BLaER1 treated with 17β-estradiol and CSF1 and Interleukin-3, amounts not matched to agents 10 nM and 100 nM (cell line): ENCODE data around the gene XIST.

ENCODE experiments used
- H3K27ac ChIP-seq, 11 experiments: shearing (Covaris generic); formaldehyde crosslinking; 2 replicates each; pipeline ENCODE4 v1.8.1; 2022
- H3K27me3 ChIP-seq, 11 experiments: shearing (Covaris generic); formaldehyde crosslinking; 2 replicates each; pipeline ENCODE4 v1.8.1; 2022
- H3K36me3 ChIP-seq, 11 experiments: shearing (Covaris generic); formaldehyde crosslinking; 2 replicates each; pipeline ENCODE4 v1.8.1; 2022
- H3K4me1 ChIP-seq, 10 experiments: shearing (Covaris generic); formaldehyde crosslinking; 2 replicates each; pipeline ENCODE4 v1.8.1; 2022
- H3K4me2 ChIP-seq, 11 experiments: shearing (Covaris generic); formaldehyde crosslinking; 2 replicates each; pipeline ENCODE4 v1.8.1; 2022
- H3K4me3 ChIP-seq, 10 experiments: shearing (Covaris generic); formaldehyde crosslinking; 2 replicates each; pipeline ENCODE4 v1.8.1; 2022
- H3K9ac ChIP-seq, 11 experiments: shearing (Covaris generic); formaldehyde crosslinking; 2 replicates each; pipeline ENCODE4 v1.8.1; 2022
- H3K9me3 ChIP-seq, 11 experiments: shearing (Covaris generic); formaldehyde crosslinking; replicated peaks in 1 of 11; 2 replicates each; pipeline ENCODE4 v1.8.1; 2022
- H4K20me1 ChIP-seq, 11 experiments: shearing (Covaris generic); formaldehyde crosslinking; 2 replicates each; pipeline ENCODE4 v1.8.1; 2022
- Cebpa-rat ChIP-seq, 11 experiments: shearing (Covaris generic); IDR thresholded peaks; 2 replicates each; pipeline ENCODE4 v1.8.1; 2022

XIST gene

GRCh38 chrX:73832319-73832718, 20.2 kb downstream of the XIST start:
- no peak for TF ChIP-seq Cebpa-rat (IDR thresholded peaks at IDR 0.05)
- peak overlapping the region in 1 of 11 experiments; percentile 18; a peak in 2 of 22 replicates for H3K4me2 ChIP-seq
- no peak overlapping the region for H3K27ac ChIP-seq
- H3K9me3 ChIP-seq, result no peaks in the 10 kb centered on the region
- H4K20me1 ChIP-seq, result peaks cover 98 to 100% (median 100%) of the 10 kb centered on the region in 11 experiments
- H3K36me3 ChIP-seq, result peaks cover 63 to 95% (median 84%) of the 10 kb centered on the region in 11 experiments
- H3K4me3 ChIP-seq, result no peak overlapping the region
- H3K27me3 ChIP-seq, result no peaks in the 10 kb centered on the region
- H3K9ac ChIP-seq, result no peak overlapping the region
- peaks cover 0 to 13% (median 9%) of the 10 kb centered on the region in 10 experiments; a peak in 9 of 20 replicates for H3K4me1 ChIP-seq

- Histone ChIP-seq H3K36me3 (peaks cover 63 to 95% (median 85%) of the 10 kb centered on the region in 11 experiments), H3K27me3 (no peaks in the 10 kb centered on the region), H3K4me1 (peaks cover 0 to 13% (median 9%) of the 10 kb centered on the region in 10 experiments; a peak in 9 of 20 replicates), H3K27ac (no peak overlapping the region), H3K9ac (no peak overlapping the region), H4K20me1 (peaks cover 98 to 100% (median 100%) of the 10 kb centered on the region in 11 experiments), H3K9me3 (no peaks in the 10 kb centered on the region), H3K4me2 (peak overlapping the region in 7 of 11 experiments; percentile 6 to 52 (median 18); a peak in 10 of 22 replicates), H3K4me3 (no peak overlapping the region)
- TF ChIP-seq Cebpa-rat (IDR thresholded peaks at IDR 0.05), result no peak
These were observed 21.0 kb downstream of the XIST start for GRCh38 chrX:73831500-73831899.

GRCh38 chrX:73830489-73831414, 21.8 kb downstream of the XIST start:
- no peaks in the 10 kb centered on the region for H3K27me3 ChIP-seq
- no peak overlapping the region for H3K9ac ChIP-seq
- peaks cover 70 to 95% (median 86%) of the 10 kb centered on the region in 11 experiments for H3K36me3 ChIP-seq
- no peak overlapping the region for H3K27ac ChIP-seq
- H4K20me1 ChIP-seq, result peaks cover 98 to 100% (median 100%) of the 10 kb centered on the region in 11 experiments
- H3K4me3 ChIP-seq, result no peak overlapping the region
- no peak for TF ChIP-seq Cebpa-rat (IDR thresholded peaks at IDR 0.05)
- peaks cover 0 to 13% (median 9%) of the 10 kb centered on the region in 10 experiments; a peak in 9 of 20 replicates for H3K4me1 ChIP-seq
- peak overlapping the region in 2 of 11 experiments; percentile 18 to 21; a peak in 4 of 22 replicates for H3K4me2 ChIP-seq
- H3K9me3 ChIP-seq, result no peaks in the 10 kb centered on the region

DNA sequence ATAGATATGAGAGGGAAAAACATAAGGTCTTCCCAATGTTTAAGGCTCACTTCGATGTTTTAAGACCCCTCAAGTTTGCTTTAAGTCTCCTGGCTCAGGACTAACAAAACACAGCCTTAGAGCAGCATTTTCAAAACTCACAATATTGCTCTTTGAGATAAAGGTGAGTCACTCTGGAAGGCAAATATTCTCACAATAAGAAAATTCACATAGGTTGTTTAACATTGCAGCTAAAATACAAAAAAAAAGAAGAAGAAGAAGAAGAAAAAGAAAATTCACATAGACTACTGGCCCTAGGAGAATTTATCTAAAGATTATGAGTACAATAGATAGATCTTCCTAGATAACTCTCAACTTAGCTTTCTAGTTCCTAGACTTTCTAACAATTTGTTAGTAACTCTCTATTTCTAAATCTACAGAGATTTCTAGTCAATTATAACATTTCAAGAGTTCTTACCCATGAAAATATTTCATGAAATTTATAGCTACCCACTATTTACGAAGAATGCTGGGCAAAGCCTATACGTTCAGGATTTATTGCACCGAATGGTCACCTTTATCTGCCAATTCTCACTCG, 22.5 kb downstream of the XIST start:
- H3K9me3 ChIP-seq, result no peaks in the 10 kb centered on the region
- peaks cover 0 to 13% (median 9%) of the 10 kb centered on the region in 10 experiments; a peak in 9 of 20 replicates for H3K4me1 ChIP-seq
- TF ChIP-seq Cebpa-rat (IDR thresholded peaks at IDR 0.05), result no peak
- H3K27me3 ChIP-seq, result no peaks in the 10 kb centered on the region
- H3K27ac ChIP-seq, result no peak overlapping the region
- no peak overlapping the region for H3K9ac ChIP-seq
- H3K36me3 ChIP-seq, result peaks cover 73 to 98% (median 90%) of the 10 kb centered on the region in 11 experiments
- peaks cover 98 to 100% (median 100%) of the 10 kb centered on the region in 11 experiments for H4K20me1 ChIP-seq
- H3K4me2 ChIP-seq, result no peak overlapping the region
- H3K4me3 ChIP-seq, result no peak overlapping the region

DNA sequence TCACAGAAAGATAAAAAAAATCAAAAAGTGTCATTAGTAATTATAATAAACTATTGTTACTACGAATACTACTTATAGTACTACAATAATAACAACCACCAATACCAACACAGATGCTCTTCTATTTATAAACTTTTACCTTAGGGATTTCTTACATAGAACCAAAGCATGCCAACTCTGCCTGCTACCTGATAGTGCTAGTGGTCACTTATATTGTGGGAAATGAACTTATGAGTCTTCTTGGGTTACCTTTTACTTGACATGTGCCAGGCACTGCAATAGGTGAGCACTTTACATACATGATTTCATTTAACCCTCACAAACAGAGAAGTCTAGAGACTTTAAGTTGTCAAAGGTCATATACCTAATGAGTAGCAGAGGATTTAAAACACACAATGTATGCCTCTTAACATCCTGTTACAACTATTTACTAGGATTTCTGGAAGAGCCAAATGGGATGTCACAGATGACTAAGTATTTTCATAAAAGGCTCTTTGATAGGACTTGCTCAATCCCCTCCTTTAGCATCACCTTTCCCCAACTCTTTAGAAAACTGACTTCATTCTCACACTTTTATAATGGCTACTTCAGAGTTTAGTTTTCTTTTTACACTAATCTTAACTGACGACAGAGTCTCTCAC, 24.3 kb downstream of the XIST start:
- no peak for TF ChIP-seq Cebpa-rat (IDR thresholded peaks at IDR 0.05)
- H3K27me3 ChIP-seq, result no peaks in the 10 kb centered on the region
- peaks cover 74 to 100% (median 92%) of the 10 kb centered on the region in 11 experiments for H3K36me3 ChIP-seq
- H3K4me1 ChIP-seq, result peaks cover 0 to 13% (median 9%) of the 10 kb centered on the region in 10 experiments; a peak in 9 of 20 replicates
- no peak overlapping the region for H3K27ac ChIP-seq
- H3K4me3 ChIP-seq, result no peak overlapping the region
- peaks cover 98 to 100% (median 100%) of the 10 kb centered on the region in 11 experiments for H4K20me1 ChIP-seq
- no peaks in the 10 kb centered on the region for H3K9me3 ChIP-seq
- H3K4me2 ChIP-seq, result no peak overlapping the region
- H3K9ac ChIP-seq, result no peak overlapping the region

DNA sequence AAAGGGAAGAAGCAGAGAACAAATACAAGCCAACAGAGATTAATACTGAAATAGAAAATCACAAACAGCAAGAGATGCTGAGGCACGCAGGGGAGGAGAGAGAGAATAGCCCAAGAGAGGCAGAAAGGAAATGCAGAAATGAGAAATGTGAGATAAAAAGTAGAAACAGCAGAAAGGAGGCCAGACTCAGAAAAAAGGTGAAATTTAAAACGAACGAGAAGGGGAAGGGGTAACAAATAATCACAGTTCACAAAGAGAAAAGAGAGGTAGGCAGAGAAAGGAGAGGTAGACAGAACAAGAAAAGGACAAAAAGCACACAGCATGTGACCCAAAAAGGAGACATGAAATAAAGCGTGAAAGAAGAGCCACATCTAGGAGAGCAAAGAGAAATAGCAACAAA, 25.1 kb downstream of the XIST start:
- H3K36me3 ChIP-seq, result peaks cover 69 to 100% (median 87%) of the 10 kb centered on the region in 11 experiments
- H3K9ac ChIP-seq, result no peak overlapping the region
- H3K27ac ChIP-seq, result no peak overlapping the region
- peaks cover 98 to 100% (median 100%) of the 10 kb centered on the region in 11 experiments for H4K20me1 ChIP-seq
- H3K4me1 ChIP-seq, result peaks cover 0 to 13% (median 9%) of the 10 kb centered on the region in 10 experiments; a peak in 9 of 20 replicates
- no peaks in the 10 kb centered on the region for H3K9me3 ChIP-seq
- no peaks in the 10 kb centered on the region for H3K27me3 ChIP-seq
- no peak overlapping the region for H3K4me3 ChIP-seq
- H3K4me2 ChIP-seq, result no peak overlapping the region
- no peak for TF ChIP-seq Cebpa-rat (IDR thresholded peaks at IDR 0.05)

GRCh38 chrX:73826996-73827395, 25.5 kb downstream of the XIST start:
- Histone ChIP-seq H3K27me3 (no peaks in the 10 kb centered on the region), H3K27ac (no peak overlapping the region), H4K20me1 (peaks cover 98 to 100% (median 100%) of the 10 kb centered on the region in 11 experiments), H3K4me2 (no peak overlapping the region), H3K36me3 (peaks cover 73 to 100% (median 87%) of the 10 kb centered on the region in 11 experiments), H3K4me3 (no peak overlapping the region), H3K4me1 (peaks cover 0 to 9% (median 8%) of the 10 kb centered on the region in 10 experiments; a peak in 9 of 20 replicates), H3K9me3 (no peaks in the 10 kb centered on the region), H3K9ac (no peak overlapping the region)
- TF ChIP-seq Cebpa-rat (IDR thresholded peaks at IDR 0.05), result no peak

DNA sequence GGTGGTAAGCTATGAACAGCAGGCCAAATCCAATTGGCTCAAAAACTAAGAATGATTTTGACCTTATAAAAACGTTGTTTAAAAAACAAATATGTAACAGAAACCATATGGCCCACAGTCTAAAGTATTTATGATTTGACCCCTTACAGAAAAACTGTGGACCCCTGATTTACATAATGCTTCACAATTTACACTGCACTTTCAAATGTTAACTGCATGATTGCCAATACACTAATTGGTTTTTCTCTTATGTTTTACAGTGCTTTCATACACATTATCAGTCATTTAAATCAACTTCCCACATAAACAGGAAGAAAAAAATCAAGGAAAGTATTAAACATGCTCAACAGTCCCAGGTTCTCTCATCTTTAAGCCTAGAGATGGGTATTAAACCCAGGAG, 26.9 kb downstream of the XIST start:
- H3K9me3 ChIP-seq, result no peaks in the 10 kb centered on the region
- no peak overlapping the region for H3K4me3 ChIP-seq
- no peak for TF ChIP-seq Cebpa-rat (IDR thresholded peaks at IDR 0.05)
- H3K36me3 ChIP-seq, result peaks cover 64 to 100% (median 86%) of the 10 kb centered on the region in 11 experiments
- H3K27ac ChIP-seq, result no peak overlapping the region
- H3K9ac ChIP-seq, result no peak overlapping the region
- H4K20me1 ChIP-seq, result peaks cover 97 to 100% (median 100%) of the 10 kb centered on the region in 11 experiments
- H3K4me1 ChIP-seq, result no peaks in the 10 kb centered on the region
- no peak overlapping the region for H3K4me2 ChIP-seq
- no peaks in the 10 kb centered on the region for H3K27me3 ChIP-seq
